ENCODE results near the gene ADGRG1.
"Not testable (repeated sequence)": the region's sequence is repeated elsewhere in the genome, so short reads cannot be mapped to it uniquely, and the experiment has no call there.

Gene ADGRG1

GRCh38 chr16:57698812-57699405 is 70.5 kb downstream of the ADGRG1 start:
- no peak for DNase-seq (ENCODE audit: low read depth, low spot score)

GRCh38 chr16:57699481-57699880 is 71.1 kb downstream of the ADGRG1 start:
- DNase-seq (ENCODE audit: low read depth, low spot score): peak; percentile 21

- no peak for DNase-seq (ENCODE audit: low read depth, low spot score)
Measured at GRCh38 chr16:57699899-57700298, 71.5 kb downstream of the ADGRG1 start.

- DNase-seq (ENCODE audit: low read depth, low spot score): peak; percentile 75
Measured at GRCh38 chr16:57700781-57701551, 72.5 kb downstream of the ADGRG1 start.

GRCh38 chr16:57701759-57702371 is 73.4 kb downstream of the ADGRG1 start:
- no peak for DNase-seq (ENCODE audit: low read depth, low spot score)

GRCh38 chr16:57703416-57704010 is 75.1 kb downstream of the ADGRG1 start:
- DNase-seq (ENCODE audit: low read depth, low spot score): no peak

GRCh38 chr16:57704011-57704904 is 75.8 kb downstream of the ADGRG1 start:
- no peak for DNase-seq (ENCODE audit: low read depth, low spot score)

- no peak for DNase-seq (ENCODE audit: low read depth, low spot score)
Measured at GRCh38 chr16:57704905-57705852, 76.7 kb downstream of the ADGRG1 start.

- no peak for DNase-seq (ENCODE audit: low read depth, low spot score)
Measured at GRCh38 chr16:57706717-57707116, 78.3 kb downstream of the ADGRG1 start.

- no peak for DNase-seq (ENCODE audit: low read depth, low spot score)
Measured at GRCh38 chr16:57707331-57707730, 78.9 kb downstream of the ADGRG1 start.

- DNase-seq (ENCODE audit: low read depth, low spot score): no peak
Measured at GRCh38 chr16:57708168-57708567, 79.7 kb downstream of the ADGRG1 start.

- DNase-seq (ENCODE audit: low read depth, low spot score): no peak
Measured at GRCh38 chr16:57709663-57710062, 81.2 kb downstream of the ADGRG1 start.

- DNase-seq (ENCODE audit: low read depth, low spot score): no peak
Measured at GRCh38 chr16:57711346-57711745, 82.9 kb downstream of the ADGRG1 start.

GRCh38 chr16:57711993-57712392 is 83.6 kb downstream of the ADGRG1 start:
- no peak for DNase-seq (ENCODE audit: low read depth, low spot score)

GRCh38 chr16:57712569-57712968 is 84.1 kb downstream of the ADGRG1 start:
- not testable (repeated sequence) for DNase-seq (ENCODE audit: low read depth, low spot score)

- DNase-seq (ENCODE audit: low read depth, low spot score): no peak
Measured at GRCh38 chr16:57713596-57713995, 85.2 kb downstream of the ADGRG1 start.

- no peak for DNase-seq (ENCODE audit: low read depth, low spot score)
Measured at GRCh38 chr16:57714047-57714446, 85.6 kb downstream of the ADGRG1 start.
